Measurements from ENCODE around the gene SLC12A7. TPM values are rescaled to one million over a fixed set of nuclear protein-coding genes. Genes with fewer than 3 reads are reported as not detected.
"Not testable (repeated sequence)": the region's sequence is repeated elsewhere in the genome, so short reads cannot be mapped to it uniquely, and the experiment has no call there.

SLC12A7 gene
- total and polyA plus RNA-seq, 12 donors: 1.3 to 52.6 (median 24.4) TPM

- DNase-seq: peak in 5 of 7 donors; percentile 4 to 36 (median 6)
- H3K36me3 ChIP-seq (replicated peaks in 1 of 2): no peaks in the 10 kb centered on the region
Measured at GRCh38 chr5:1001406-1002270, 110.2 kb downstream of the SLC12A7 start.

DNA sequence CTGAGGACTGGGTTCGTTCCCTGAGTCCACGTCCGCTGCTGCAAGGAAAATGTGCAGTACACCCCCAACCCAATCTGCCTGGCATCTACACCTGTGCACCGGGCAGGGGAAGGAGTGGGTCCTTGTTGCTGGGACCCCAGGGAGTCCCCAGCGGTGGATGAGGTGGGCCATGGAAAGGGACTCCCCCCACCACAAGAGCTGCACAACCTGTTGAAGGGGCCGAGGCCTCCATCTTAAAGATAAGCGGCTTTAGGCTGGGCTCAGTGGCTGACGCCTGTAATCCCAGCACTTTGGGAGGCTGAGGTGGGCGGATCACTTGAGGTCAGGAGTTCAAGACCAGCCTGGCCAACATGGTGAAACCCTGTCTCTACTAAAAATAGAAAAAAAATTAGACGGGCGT lies 111.0 kb downstream of the SLC12A7 start:
- not testable (repeated sequence) for H3K9me3 ChIP-seq (replicated peaks in 1 of 3); H3K36me3 ChIP-seq (replicated peaks in 1 of 2); H3K27me3 ChIP-seq; H3K27ac ChIP-seq; H3K4me3 ChIP-seq
- intact Hi-C loops (cut with DNase I): loop anchor here (10.0 kb wide), 1 partner anchor 144 kb away; no protein-coding TSS in a partner anchor
- peaks cover 0 to 12% of the 10 kb centered on the region in 2 donors for H3K4me1 ChIP-seq (replicated peaks in 1 of 2)
- WGBS, 4 donors: 83 to 90% (median 88%) methylated on average over 11 of the region's 11 CpGs
- DNase-seq: peak in 2 of 7 donors; percentile 4 to 8

More at GRCh38 chr5:1001406-1002270, 110.2 kb downstream of the SLC12A7 start:
- intact Hi-C loops (cut with DNase I): loop anchor here (10.0 kb wide), 1 partner anchor 143 kb away; no protein-coding TSS in a partner anchor
- 85 to 98% (median 87%) methylated on average over 12 to 19 of the region's 19 CpGs for WGBS, 4 donors
- H3K9me3 ChIP-seq (replicated peaks in 1 of 3): no peaks in the 10 kb centered on the region
- H3K4me1 ChIP-seq (replicated peaks in 1 of 2): peaks cover 0 to 12% of the 10 kb centered on the region in 2 donors
- H3K27ac ChIP-seq: no peak overlapping the region
- no peak overlapping the region for H3K4me3 ChIP-seq
- no peaks in the 10 kb centered on the region for H3K27me3 ChIP-seq
- TF ChIP-seq CTCF (IDR thresholded peaks at IDR 0.05) (no peak), POLR2A (IDR thresholded peaks at IDR 0.05) (no peak)

Small RNA genes lying within 50 kb of the gene (microRNA-seq; reads per million reads assigned to microRNA genes)
- 0 to 0.38 (median 0) reads per million in 3 donors for gene MIR4635

Small RNA genes lying within 50 kb of the gene (small RNA-seq; reads per million reads assigned to genes)
- gene MIR4635: 0 reads per million in 2 donors

Other genes starting within 250 kb of the SLC12A7 start
- 10 to 100 TPM; 11.3 to 32.4 (median 24.4) TPM for gene BRD9, start 219.3 kb downstream of the SLC12A7 start, total RNA-seq
- 10 to 100 TPM; 27.5 to 39.5 (median 35.5) TPM for gene BRD9, start 219.3 kb downstream of the SLC12A7 start, polyA plus RNA-seq
- 1 to 10 TPM in 4 of 9 donors, under 1 TPM in 5; 0.30 to 4.2 (median 0.79) TPM for gene TRIP13, start 219.2 kb downstream of the SLC12A7 start, total RNA-seq
- 1 to 10 TPM in 1 of 3 donors, under 1 TPM in 2; 0.32 to 5.0 (median 0.71) TPM for gene TRIP13, start 219.2 kb downstream of the SLC12A7 start, polyA plus RNA-seq
- 10 to 100 TPM in 4 of 9 donors, 1 to 10 TPM in 4, under 1 TPM in 1; 0.22 to 25.5 (median 9.6) TPM for gene NKD2, start 103.3 kb downstream of the SLC12A7 start, total RNA-seq
- gene NKD2, start 103.3 kb downstream of the SLC12A7 start, polyA plus RNA-seq: 10 to 100 TPM in 2 of 3 donors, under 1 TPM in 1; 0.92 to 32.8 (median 18.1) TPM
- gene SLC6A19, start 89.5 kb upstream of the SLC12A7 start, total RNA-seq: under 1 TPM in 1 of 9 donors, not detected in 8; under 0.01 TPM
- not detected for gene SLC6A19, start 89.5 kb upstream of the SLC12A7 start, polyA plus RNA-seq
- gene SLC6A18, start 113.3 kb upstream of the SLC12A7 start, total RNA-seq: not detected
- not detected for gene SLC6A18, start 113.3 kb upstream of the SLC12A7 start, polyA plus RNA-seq
- gene TERT, start 183.0 kb upstream of the SLC12A7 start, total RNA-seq: under 1 TPM in 1 of 9 donors, not detected in 8; 0.29 TPM
- not detected for gene TERT, start 183.0 kb upstream of the SLC12A7 start, polyA plus RNA-seq
- 10 to 100 TPM; 61.8 to 96.5 (median 87.0) TPM for gene CLPTM1L, start 233.0 kb upstream of the SLC12A7 start, total RNA-seq
- 10 to 100 TPM; 40.7 to 85.6 (median 50.7) TPM for gene CLPTM1L, start 233.0 kb upstream of the SLC12A7 start, polyA plus RNA-seq